HG03045 (cell line): ENCODE data around the gene ZNF688.
A peak's percentile ranks its signal among the peaks of the same experiment; 100 is the strongest.

Source experiments
- ATAC-seq: cut with Tn5 transposase; IDR thresholded peaks from one replicate; pipeline ENCODE4 v1.9.1; 2021; ENCODE audit warnings: mild to moderate bottlenecking, moderate library complexity; ENCODE audit not compliant: unreplicated experiment

The ZNF688 gene

DNA sequence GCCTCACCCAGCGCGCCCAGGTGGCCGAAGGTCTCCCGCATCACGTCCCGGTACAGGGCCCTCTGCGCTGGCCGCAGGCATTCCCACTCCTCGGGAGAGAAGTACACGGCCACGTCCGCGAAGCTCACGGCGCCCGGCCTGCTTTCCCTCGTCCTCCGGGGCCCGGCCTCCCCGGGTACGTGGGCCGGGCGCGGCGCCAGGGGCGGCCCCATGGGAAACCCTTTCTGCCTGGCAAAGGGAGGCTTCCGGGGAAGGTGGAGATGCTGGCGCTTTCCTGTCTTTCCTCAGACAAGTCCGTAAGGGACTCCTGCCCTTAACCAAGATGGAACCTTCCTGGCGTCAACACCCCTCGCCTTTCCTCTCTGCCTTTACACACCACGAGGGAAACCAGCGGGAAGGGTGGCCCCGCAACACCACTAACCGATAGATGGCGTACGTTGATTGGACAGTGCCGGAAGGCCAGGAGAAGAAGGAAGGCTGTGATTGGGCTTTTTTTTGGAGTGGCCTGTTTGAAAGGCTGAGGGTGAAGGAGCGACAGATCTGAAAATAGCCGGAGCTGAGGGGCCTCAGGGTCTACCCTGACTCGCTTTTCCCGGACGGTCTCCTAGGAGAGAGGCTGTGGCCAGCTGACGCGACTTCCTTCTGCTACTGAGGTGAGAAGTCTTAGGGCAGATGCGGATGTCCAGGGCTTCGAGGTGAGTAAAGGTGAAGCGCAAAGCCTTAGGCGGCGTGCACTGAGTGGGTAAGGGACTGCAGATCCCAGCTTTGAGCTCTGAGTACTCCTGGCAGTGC is 14.1 kb upstream of the ZNF688 start, which contains the start of gene ZNF785:
TSS of gene ZNF785 (minus strand) at position 298 of the 792 bp plus-strand sequence. CDS start at position 212, 86 bp downstream.
- ATAC-seq = peak; percentile 85

DNA sequence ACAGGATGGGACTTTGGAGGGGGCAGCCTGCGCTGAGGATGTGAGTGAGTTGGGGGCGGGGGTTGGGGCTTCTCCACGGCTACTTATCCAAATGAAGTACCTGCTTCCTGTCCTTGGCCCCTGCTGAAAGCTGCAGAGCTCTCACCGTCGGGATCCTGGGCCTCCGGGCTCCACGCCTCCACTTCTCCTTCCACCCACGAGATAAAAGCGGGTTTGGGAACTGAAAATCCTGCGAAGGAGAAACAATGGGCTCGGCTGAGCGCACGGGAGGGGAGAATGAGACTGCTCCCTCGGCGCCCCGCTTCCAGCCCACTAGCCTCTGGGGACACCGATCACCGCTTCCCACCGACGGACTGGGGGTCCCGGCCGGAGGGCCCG is 13.5 kb upstream of the ZNF688 start:
- peak; percentile 9 for ATAC-seq

DNA sequence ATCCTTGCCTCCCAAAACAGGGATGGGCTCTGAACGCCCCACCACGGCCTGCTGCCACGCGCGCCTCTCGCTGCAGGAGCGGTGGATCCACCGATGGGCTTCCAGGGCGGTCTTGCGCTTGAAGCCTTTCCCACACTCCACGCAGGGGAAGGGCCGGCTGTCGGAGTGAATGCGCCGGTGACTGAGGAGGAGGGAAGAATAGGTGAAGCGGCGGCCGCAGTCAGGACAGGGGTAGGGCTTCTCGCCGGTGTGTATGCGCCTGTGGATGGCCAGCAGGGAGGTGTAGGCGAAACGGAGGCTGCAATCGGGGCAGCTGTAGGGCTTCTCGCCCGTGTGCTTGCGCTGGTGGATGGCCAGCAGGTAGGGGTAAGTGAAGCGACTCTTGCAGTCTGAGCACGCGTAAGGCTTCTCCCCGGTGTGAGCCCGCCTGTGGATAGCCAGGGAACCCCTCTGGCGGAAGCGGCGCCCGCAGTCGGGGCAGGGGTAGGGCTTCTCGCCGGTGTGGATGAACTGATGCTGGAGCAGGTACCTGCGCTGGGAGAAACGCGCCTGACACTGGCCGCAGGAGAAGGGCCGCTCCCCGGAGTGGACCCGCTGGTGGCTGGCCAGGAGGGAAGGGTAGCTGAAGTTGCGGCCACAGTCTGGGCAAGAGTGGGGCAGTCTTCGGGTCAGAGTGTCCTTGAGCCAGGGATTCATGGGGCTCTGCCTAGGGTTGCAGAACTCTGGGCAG is 11.3 kb upstream of the ZNF688 start:
- ATAC-seq = no peak

DNA sequence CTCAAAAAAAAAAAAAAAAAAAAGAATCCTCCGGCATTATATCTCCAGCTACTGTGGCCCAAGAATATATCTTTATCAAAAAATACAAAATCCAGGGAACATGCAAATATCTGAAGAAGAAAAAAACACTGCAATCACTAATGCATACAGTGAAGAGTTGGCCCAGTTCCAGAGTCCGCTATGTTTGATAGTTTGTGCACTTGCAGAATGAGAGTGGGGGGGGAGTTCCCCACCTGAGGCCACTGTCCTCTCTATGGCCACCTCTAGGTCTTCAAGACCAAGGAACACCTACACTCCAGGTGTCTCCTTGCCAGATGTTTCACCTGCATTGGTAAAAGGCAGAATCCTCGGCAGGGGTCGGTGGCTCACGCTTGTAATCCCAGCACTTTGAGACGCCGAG is 9.9 kb upstream of the ZNF688 start:
- ATAC-seq = no peak

DNA sequence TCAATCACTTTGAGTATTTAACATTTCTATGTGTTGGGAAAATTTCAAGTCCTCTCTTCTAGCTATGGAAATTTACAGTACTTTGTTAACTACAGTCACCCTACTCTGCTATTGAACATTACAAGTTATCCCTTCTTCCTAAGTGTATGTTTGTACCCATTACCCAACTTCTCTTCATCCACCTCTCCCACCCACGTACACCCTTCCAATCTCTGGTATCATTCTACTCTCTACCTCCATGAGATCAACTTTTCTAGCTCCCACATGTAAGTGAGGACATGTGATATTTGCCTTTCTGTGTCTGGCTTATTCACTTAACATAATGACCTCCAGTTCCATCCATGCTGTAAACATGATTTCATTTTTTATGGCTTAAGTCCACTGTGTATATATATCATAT is 3.2 kb upstream of the ZNF688 start:
- no peak for ATAC-seq

DNA sequence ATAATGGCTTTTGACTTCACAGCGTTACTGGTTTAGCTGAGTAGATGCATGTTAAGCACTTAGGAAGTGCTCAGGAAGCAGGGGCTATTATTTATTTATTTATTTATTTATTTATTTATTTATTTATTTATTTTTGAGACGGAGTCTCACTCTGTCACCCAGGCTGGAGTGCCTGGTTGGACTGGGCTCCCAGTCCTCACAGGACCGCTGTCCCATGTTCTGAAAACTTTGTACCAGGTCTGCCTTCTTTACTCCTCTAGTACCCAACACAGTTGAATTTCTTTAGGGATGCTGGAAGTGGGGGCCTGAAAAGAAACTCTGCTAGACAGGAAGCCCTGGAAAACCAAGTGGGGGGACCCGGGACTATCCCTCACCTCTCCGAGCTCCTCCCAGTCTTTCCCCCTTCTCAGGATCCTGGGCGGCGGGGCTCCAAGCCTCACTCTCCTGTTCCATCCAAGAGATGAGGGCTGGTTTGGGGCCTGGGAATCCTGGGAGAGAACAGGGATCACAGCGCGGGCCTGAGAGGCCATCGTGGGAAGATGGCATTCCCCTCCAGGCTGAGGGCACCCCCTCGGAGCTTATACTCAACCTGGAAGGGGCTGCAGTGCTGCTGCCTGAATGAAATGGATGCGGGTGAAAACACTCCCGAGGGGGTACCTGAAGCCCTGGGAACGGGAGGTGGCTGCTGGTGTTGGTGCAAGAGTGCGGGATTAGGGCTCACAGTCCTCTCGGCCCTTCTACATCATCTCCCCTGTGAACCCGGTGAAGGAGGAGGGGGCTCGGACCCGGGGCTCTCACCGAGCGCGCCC is 674 bp downstream of the ZNF688 start:
- peak; percentile 1 for ATAC-seq

DNA sequence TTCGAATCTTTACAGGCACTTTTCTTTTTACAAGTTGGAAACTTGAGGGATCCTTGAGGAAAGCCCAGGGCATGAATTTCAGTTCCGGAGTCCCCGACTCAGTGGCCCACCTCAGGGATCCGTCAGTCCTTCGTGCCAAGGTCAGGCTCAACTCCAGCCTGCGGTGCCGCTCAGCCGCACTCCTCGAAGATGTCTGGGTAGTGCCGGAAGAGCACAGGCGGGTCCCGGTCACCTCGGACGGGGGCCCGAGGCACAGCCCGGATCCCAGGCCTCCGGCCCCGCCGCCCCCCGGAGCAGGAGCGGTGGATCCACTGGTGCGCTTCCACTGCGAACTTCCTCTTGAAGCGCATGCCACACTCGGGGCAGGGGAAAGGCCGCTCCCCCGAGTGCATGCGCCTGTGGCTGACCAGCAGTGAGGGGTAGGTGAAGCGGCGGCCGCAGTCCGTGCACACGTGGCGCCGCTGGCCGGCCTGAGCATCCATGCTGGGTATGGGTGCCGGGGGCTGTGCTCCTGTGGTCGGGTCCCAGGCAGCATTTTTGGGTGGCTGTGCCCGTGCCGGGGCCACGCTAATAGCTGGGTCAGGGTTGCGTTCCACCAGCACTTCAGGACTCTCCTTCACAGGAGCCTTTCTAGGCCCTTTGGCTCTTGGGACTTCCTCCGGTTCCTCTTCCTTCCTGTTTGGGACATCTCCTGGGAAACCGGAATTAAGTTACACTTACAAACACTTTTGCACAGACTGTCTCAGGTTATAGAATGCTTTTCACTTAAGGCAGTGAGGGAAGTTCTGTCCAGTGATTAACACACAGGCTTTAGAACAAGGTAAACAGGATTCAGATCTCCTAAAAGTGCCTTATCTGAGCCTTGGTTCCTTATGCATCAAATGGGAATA is 1.5 kb downstream of the ZNF688 start:
- ATAC-seq = no peak

DNA sequence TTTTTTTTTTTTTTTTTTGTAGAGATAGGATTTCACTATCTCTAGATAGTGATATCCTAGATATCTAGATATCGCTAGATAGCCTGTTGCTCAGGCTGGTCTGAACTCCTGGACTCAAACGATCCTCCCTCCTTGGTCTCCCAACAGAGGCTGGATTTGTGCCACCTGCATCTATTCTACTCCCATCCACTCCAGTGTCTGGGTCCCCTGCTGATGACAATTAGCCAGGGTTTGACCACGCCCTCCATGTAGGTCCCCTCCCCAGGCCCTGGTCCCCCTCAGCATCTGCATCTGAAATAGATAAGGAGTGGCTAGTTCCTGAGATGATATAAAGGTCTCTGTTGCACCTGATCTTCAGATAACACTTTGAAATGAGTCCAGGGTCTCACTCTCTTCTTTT is 2.2 kb downstream of the ZNF688 start:
- no peak for ATAC-seq

DNA sequence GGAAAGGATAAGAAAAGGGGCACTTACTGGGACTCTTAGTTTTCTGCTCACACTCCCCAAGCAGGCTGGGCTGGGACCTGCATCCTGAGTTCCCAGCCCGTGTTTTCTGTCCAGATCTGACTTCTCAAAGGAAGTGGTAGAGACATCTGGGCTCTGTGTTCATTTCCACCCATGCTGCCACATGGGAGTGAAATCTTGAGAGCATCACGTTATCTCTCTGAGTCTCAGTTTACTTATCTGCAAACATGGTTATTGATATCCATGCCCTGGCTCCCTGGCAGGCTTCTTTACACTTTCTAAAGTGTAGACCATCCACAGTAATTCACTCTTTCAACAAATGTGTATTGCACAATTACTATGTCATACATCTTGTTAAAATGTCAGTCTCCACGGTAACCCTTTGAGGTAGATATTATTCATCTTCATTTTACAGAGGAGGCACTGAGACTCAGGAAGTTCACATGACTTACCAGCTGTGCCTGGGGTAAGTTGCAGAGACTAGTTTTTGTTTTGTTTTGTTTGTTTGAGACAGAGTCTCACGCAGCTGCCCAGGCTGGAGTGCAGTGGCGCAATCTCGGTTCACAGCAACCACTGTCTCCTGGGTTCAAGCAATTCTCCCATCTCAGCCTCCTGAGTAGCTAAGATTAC is 3.4 kb downstream of the ZNF688 start:
- ATAC-seq = no peak

DNA sequence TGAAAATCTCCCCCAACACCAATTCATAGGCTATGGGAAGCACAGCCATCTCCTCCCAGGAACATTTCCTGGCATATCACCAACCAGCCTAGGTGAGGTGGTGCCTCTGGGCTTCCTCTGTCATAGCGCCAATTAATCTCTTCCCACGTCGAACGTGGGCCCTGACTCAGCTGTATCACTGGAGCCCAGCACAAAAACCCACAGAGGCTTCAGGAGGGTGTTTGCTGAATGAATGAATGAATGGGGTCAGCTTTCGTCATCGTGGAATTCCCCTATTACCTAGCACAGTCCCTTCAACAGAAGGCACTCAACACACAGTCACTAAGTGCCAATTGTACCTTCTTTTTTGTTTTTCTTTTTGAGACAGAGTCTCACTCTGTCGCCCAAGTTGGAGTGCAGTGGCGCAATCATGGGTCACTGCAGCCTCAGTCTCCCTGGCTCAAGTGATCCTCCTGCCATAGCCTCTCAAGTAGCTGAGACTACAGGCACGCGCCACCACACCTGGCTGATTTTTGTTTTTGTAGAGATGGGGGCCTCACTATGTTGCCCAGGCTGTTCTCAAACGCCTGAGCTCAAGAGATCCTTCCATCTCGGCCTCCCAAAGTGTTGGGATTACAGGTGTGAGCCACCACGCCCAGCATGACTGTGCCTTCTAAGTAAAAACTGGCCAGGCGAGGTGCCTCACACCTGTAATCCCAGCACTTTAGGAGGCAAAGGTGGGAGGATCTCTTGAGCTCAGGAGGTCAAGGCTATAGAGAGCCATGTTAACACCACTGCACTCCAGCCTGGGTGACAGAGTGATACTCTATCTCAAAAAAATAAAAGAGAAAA is 4.1 kb downstream of the ZNF688 start:
- ATAC-seq = no peak

DNA sequence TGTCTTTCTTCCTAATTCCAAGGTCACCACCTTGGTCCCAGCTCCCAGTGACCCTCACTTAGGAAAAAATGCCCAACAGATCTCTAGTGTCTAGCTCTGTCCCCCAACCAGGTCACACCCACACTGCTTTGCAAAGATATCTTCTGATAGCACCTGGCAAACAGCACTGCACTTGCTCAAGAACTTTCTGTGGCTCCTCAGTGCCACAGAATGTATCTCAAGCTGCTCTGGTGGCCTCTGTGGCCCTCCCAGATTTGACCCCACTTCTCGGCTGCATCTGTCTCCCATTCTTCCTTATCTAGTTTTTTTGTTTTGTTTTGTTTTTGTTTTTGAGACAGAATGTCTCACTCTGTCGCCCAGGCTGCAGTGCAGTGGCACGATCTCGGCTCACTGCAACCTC is 5.0 kb downstream of the ZNF688 start:
- no peak for ATAC-seq

DNA sequence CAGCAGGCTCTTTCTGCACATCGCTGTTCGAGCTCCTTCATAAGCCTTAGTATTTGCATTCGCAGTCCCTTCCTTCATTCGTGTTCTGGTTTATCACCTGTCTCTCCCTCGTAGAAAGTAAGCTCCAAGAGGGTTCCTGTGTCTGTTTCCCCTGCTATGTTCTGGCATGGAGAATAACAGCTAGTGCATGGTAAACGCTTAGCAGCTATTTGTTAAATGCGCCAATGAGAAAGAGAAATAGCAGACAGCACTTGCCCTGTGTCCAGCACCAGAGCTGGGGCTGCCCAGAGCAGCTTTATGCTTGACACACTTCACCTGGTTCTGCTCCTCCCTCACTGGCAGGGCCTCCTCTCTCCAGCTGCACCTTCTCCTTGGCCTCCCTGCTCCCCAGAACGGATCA is 5.5 kb downstream of the ZNF688 start:
- ATAC-seq = no peak

DNA sequence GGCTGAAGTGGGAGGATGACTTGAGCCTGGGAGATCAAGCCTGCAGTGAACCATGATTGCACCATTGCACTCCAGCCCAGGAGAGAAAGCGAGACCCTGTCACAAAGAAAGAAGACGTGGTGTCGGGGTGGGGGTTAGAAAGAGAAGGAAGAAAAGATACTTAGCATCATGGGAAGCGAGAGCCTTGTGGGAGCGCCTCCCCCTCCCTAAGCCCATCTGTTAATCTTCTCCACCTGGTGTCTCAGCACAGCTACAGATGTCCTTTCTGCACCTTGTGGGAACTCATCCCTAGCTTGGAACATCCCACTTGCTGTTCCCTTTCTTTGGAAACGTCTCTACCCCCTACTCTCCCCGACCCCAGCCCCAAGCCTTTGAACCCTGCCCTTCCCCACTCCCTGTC is 6.0 kb downstream of the ZNF688 start:
- ATAC-seq = no peak

DNA sequence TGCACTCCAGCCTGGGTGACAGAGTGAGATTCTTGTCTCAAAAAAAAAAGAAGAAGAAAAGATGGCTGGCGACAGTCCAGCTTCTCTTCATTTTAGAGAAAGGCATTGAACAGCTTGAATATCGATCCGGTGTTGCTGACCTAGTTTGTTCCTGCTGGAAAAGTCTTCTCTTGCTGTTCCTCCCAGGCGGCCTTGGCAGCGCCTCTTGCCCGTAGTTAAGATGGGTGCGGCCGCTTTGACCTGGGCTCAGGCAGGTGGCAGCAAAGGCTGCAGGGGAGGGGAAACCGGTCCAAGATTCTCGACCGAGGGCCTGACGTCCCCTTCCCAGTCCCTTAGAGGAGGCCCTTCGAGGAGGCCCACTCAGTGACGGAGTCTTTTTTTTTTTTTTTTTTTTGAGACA is 9.5 kb downstream of the ZNF688 start:
- ATAC-seq = no peak

DNA sequence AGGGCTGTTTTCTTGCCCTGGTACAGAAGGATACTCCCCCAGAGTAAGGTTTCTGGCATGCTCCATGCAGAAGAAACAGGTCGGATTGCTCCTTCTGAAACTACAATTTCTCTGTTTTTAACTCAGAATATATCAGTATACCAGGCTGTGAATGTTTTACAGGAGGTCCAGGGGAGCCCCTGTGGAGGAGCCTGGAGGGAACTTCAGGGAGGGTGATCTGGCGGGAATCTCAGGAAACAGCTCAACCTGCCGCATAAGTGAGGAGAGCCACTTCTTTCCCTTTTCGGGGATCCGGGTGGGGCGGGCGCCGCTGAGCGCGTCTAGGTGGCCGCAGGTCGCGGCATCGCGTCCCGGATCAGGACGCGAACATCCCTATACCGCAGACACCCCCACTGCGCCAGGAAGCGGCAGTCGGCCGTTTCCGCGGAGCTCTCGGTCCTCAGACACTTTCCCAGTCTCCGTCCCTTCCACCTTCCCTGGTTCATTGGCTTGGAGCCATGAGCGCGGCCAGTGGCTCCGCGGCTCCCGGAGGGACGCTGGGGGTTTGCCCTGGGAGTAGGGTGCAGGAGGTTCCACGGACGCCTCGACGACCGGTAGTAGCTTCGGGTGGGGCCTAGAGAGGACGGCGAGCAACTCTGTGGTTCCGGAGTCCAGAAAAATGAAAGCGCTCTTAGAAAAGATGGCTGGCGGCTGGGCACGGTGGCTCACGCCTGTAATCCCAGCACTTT is 10.3 kb downstream of the ZNF688 start:
- ATAC-seq = no peak

DNA sequence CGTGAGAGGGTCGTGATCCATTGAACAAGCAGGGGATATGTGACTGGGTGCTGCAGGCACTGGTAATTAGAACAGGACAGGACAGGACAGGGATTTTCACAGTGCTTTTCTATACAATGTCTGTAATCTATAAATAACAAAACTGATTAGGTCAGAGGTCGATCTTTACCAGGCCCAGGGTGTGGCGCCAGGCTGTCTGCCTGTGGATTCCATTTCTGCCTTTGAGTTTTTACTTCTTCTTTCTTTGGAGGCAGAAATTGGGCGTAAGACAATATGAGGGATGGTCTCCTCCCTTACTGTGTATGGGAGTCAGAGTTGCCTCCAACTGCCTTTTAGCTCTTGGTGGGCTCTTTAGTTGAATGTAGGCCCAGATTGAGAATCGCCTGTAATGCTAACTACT is 11.8 kb downstream of the ZNF688 start:
- ATAC-seq = no peak

DNA sequence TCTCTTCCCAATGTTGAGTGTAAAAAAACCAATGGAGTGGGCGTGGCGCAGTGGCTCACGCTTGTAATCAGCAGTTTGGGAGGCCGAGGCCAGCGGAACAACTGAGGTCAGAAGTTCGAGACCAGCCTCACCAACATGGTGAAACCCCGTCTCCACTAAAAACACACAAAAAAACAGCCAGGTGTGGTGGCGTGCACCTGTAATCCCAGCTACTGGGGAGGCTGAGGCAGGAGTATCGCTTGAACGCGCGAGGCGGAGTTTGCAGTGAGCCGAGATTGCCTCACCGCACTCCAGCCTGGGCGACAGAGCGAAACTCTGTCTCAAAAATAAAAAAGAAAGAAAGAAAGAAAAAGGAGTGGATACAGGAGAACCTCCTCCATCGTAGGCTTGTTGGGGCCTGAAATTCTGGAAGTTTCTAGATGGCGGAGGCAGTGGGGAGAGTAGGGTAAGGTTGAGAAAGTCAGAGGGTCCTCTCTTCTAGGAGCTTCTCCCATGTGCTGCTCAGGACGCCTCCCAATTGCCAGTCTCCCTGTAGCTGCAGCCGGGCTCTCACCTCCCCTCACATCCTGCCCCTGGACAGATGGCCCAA is 12.6 kb downstream of the ZNF688 start:
- no peak for ATAC-seq
